GM21447 (cell line): ENCODE results near the gene TRMT44.

Source experiments
- ATAC-seq: cut with Tn5 transposase; IDR thresholded peaks from one replicate; pipeline ENCODE4 v1.9.1; 2021; ENCODE audit not compliant: unreplicated experiment

TRMT44 gene

GRCh38 chr4:8465615-8466611 lies 25.3 kb downstream of the TRMT44 start:
- no peak for ATAC-seq

GRCh38 chr4:8467016-8467415 lies 26.4 kb downstream of the TRMT44 start:
- no peak for ATAC-seq

GRCh38 chr4:8468746-8469535 lies 28.4 kb downstream of the TRMT44 start:
- ATAC-seq, result peak; percentile 73

- ATAC-seq, result no peak
Observed at GRCh38 chr4:8469550-8469949, 29.0 kb downstream of the TRMT44 start.

- no peak for ATAC-seq
Observed at GRCh38 chr4:8470451-8471024, 30.0 kb downstream of the TRMT44 start.

GRCh38 chr4:8471211-8471875 lies 30.8 kb downstream of the TRMT44 start:
- ATAC-seq, result no peak

GRCh38 chr4:8472158-8472688 lies 31.6 kb downstream of the TRMT44 start:
- no peak for ATAC-seq

- ATAC-seq, result no peak
Observed at GRCh38 chr4:8472689-8473197, 32.2 kb downstream of the TRMT44 start.

GRCh38 chr4:8473198-8473919 lies 32.8 kb downstream of the TRMT44 start:
- no peak for ATAC-seq

- ATAC-seq, result no peak
Observed at GRCh38 chr4:8473920-8474590, 33.5 kb downstream of the TRMT44 start.

- ATAC-seq, result no peak
Observed at GRCh38 chr4:8474856-8475255, 34.3 kb downstream of the TRMT44 start.

- ATAC-seq, result no peak
Observed at GRCh38 chr4:8475751-8476575, 35.4 kb downstream of the TRMT44 start.

- ATAC-seq, result no peak
Observed at GRCh38 chr4:8477095-8477635, 36.6 kb downstream of the TRMT44 start.

GRCh38 chr4:8477676-8478075 lies 37.1 kb downstream of the TRMT44 start:
- ATAC-seq, result no peak

GRCh38 chr4:8478371-8478770 lies 37.8 kb downstream of the TRMT44 start:
- no peak for ATAC-seq

GRCh38 chr4:8478801-8479744 lies 38.5 kb downstream of the TRMT44 start:
- no peak for ATAC-seq

- no peak for ATAC-seq
Observed at GRCh38 chr4:8480221-8480620, 39.6 kb downstream of the TRMT44 start.
